Globus pallidus (tissue), 1 donor: Measurements from ENCODE around the gene CHST8.

Experiments
- DNase-seq: peaks from one replicate; pipeline ENCODE4 v3.0.0-alpha.2; 2015; ENCODE audit warnings: low spot score

CHST8 gene

GRCh38 chr19:33795370-33796163, 173.8 kb downstream of the CHST8 start:
- DNase-seq: peak; percentile 68

- DNase-seq: no peak
These were observed 174.6 kb downstream of the CHST8 start, which contains the start of gene KCTD15 for GRCh38 chr19:33796164-33796875. Gene KCTD15, plus strand, starts transcription at chr19:33796870. Its CDS starts 3,585 bp downstream, at chr19:33800455.

DNA sequence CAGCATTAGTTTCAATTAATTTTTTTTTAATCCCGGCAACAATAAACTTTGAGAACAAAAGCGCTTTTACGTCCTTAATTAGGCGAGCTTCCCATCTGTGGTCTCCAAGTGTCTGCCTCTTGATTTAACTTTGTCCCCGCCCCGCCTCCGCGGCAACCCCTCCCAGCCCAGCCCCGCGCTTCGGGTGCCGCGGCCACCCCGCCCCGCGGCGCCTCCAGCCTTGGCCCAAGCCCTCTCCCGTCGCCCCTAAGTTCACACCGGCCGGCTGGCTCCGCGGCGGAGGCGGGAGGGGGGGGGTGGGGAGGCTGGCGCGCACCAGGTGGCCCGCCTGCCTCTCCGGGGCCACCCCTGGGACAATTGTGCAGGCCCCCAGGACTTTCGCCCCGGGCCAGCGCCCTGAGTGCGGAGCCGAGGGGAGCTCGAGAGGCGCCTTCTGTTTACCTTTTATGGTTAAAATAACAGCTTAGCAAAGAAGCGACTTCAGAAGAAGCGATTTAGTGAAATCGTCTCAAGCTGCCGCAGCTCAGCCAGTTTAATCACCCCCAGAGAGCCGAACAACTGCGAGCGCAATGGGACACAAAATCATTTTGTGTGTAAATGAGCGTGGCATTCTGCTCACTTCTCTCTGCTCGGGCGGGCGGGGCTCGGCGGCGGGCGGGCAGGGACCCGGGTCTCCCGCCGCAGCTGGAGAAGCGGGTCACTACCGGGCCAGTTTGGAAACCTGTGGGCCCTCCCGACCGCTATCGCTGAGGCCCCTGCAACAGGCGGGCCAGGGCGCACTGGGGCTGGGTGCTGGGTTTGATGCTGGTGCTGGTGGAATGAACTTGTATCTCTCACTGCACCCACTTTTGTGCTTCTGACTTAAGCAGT, 176.3 kb downstream of the CHST8 start:
- peak; percentile 14 for DNase-seq

DNA sequence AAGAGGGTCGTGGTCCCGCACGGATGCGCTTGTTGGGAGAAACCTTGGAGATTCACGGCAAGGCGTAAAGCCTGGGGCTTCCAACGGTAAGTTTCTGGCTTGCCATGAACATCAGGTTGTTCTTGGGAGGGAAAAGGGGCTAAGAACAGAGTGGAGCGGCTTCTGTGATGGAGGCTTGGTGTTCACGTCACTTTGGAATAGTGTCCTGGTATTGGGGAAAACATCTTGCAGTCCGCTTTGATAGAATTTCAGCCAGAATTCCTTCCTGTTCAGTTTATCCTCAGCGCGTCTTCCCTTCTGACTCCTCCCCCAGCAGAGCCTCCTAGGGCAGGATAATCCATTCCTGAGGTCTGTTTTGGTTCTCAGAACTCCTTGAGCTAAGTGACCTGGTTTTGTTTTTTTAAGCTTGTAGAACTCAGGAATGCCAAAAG, 176.9 kb downstream of the CHST8 start:
- no peak for DNase-seq

GRCh38 chr19:33799476-33799875, 177.7 kb downstream of the CHST8 start:
- DNase-seq: no peak

DNA sequence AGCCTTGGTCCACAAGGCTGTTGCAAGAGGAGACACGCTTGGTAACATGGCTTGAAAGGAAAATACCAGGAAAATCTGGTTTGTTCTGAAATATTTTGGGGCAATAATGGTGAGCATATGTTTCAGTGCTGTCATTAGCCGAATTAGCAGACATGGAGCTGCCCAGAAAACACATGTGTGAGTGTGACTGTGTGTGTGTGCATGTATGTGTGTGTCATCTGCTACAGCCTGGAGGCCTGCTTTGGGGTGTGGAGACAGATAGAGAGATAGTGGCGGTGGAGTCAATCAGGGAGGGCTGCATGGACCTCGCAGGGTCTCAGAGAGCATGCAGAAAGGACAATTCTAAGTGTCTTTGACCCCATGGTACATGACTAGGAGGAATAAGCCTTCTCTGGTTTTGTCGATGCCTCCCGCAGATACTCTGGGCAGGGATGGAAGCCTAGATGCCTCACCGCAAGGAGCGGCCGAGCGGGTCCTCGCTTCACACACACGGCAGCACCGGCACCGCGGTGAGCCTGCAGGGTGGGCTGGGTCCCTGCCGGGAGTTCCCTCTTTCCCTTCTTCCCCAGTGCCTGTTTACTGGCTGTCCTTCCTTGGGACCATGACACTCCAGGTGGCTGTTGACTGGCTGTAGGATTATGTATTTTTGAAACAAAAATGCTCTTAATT, 178.4 kb downstream of the CHST8 start:
- DNase-seq: no peak

DNA sequence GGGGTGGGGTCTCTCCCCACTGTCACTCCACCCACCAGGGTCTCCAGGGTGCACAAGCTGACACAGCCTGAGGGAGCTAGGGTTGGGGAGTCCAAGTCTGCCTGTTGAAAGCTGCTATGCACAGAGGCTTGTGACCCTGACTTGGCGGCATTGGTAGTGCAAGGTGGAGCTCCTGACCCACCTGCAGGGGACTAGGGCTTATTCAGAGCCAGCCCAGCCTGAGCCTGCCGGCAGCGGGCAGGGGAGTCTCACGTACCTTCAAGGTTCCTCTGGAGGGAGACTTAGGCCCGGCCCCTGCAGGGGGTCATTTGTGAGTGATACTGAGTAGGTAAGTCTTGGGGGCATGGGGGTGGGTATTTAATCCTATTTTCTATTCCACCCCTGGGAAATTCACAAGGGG, 179.7 kb downstream of the CHST8 start:
- no peak for DNase-seq

- DNase-seq: no peak
These were observed 180.2 kb downstream of the CHST8 start for GRCh38 chr19:33802001-33802400.

GRCh38 chr19:33802801-33803200, 181.0 kb downstream of the CHST8 start:
- DNase-seq: no peak

DNA sequence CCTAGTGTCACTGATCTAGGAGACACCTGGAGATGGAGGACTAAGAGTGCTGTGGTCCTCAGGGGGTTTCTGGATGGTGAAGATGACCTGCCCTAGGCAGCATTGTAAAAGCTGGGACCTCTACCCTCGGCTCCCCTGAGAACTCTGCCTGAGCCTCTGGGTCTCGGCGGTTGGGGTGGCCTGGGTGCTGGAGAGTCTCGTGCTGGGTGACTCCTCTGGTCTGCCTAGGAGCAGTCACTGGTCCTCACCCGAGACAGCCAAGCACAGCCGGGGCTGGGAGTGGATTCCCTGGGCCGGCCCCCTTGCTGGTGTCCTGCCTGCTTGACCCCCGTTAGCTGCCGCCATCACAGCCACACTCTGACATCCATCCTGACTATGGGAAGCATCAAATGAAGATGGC, 181.6 kb downstream of the CHST8 start:
- DNase-seq: no peak

GRCh38 chr19:33804021-33804799, 182.5 kb downstream of the CHST8 start:
- DNase-seq: peak; percentile 55

DNA sequence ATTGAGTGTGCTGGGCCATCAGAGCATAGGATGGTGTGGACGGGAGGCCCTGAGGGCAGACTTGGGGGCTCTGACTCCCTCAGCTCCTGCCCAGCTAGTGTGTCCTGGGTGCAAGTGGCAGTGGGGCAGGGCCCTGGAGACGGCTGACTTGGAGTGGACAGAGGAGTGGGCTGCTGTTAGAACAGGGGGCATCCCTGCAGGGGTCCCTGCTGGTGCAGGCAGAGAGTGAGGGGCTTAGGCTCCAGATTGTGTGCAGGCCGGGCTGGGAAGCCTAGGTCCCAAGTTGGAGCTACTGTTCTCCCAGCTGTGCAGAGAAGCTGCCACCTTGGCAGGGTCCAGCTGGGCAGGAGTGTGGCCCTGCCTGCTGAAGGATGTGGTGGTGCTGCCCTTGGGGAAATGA, 183.6 kb downstream of the CHST8 start:
- no peak for DNase-seq

GRCh38 chr19:33805840-33806433, 184.2 kb downstream of the CHST8 start:
- DNase-seq: no peak

DNA sequence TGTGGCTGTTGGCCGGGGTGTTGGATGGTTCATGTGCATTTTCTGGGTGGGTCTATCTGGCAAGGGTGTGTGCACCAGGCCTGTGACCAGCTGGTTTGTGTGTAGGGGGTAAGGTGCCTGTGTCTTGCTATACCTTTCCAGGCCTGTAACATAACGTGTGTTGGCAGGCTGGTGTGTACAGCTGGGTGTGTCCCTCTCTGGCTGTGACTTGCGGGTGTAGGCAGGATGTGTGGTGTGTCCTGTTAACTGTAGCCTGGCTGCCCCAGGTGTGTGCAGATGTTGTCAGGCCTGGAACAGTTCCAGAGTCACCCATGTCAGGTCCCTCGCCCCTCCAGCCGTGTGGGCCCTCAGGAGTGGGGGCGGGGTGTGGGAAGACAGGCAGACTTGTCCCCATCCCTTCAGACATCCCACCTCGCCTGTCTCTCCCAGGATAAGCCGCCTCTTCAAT, 184.7 kb downstream of the CHST8 start:
- DNase-seq: no peak

GRCh38 chr19:33808399-33808798, 186.6 kb downstream of the CHST8 start:
- DNase-seq: no peak

- DNase-seq: no peak
These were observed 188.2 kb downstream of the CHST8 start for GRCh38 chr19:33809960-33810359.

- DNase-seq: no peak
These were observed 189.1 kb downstream of the CHST8 start for GRCh38 chr19:33810821-33811220.

- DNase-seq: no peak
These were observed 189.5 kb downstream of the CHST8 start for GRCh38 chr19:33811246-33811645.

DNA sequence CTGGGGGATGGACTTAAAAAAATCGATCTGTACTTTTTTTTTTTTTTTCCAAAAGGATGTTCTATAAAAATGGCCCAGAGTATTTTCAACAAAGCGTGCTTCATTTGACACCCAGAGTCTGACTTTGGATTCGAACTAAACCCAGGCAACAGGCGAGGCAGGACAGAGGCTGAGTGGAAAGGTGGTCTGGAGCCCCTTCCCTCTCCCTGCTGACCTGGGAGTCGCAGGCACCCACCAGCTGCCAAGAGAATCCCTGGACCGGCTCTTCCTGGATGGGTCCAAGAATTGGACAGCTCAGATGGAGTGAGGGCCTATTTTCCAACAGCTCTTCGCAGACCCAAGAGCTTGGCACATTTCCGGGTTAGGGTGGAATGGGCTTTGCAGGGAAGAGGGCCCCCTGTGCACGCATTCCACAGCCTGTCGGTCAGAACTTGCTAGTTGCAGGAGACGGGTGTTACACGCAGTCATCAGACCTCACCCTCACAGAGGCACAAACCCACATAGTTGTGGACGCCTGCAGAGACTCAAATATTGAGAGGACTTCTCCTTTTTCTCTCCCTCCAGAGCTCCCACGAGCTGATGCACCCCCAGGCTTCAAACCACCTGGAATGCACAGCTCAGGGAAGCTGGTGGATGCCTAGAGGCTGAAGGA, 190.1 kb downstream of the CHST8 start:
- no peak for DNase-seq
